Activated CD8-positive, alpha-beta T cell treated with anti-CD3 and anti-CD28 coated beads for 36 hours (primary cell): ENCODE data around the gene ID4. TPM values are rescaled to one million over a fixed set of nuclear protein-coding genes. Genes with fewer than 3 reads are reported as not detected.
"Not testable (repeated sequence)": the region's sequence is repeated elsewhere in the genome, so short reads cannot be mapped to it uniquely, and the experiment has no call there.

Source experiments
- ATAC-seq: fragments of 200-7000 bp; cut with Tn5 transposase; one replicate; pipeline ENCODE4 v1.10.0; 2021; ENCODE audit warnings: mild to moderate bottlenecking, moderate library complexity
- CTCF ChIA-PET: fragments of 350-600 bp; sonication (Branson Sonifier 250); formaldehyde crosslinking; loops from one replicate; lab custom pipeline; 2021; ENCODE audit warnings: antibody characterized with exemption; lab: Charles Lee
- POLR2A ChIA-PET: fragments of 350-600 bp; sonication (Branson Sonifier 250); formaldehyde crosslinking; loops from one replicate; lab custom pipeline; 2021; ENCODE audit warnings: antibody characterized with exemption; lab: Charles Lee
- DNase-seq: peaks from one replicate; pipeline ENCODE4 v3.0.0-alpha.2; 2020
- H3K27ac Mint-ChIP-seq: one replicate; pipeline ENCODE4 v1.8.0; 2021; ENCODE audit warnings: mild to moderate bottlenecking, mixed read lengths
- H3K27me3 Mint-ChIP-seq: one replicate; pipeline ENCODE4 v1.8.0; 2021; ENCODE audit warnings: mixed read lengths
- H3K36me3 Mint-ChIP-seq: one replicate; pipeline ENCODE4 v1.8.0; 2021; ENCODE audit warnings: low read depth, mixed read lengths
- H3K4me1 Mint-ChIP-seq: one replicate; pipeline ENCODE4 v1.8.0; 2021; ENCODE audit warnings: low read depth, mixed read lengths
- H3K4me3 Mint-ChIP-seq: one replicate; pipeline ENCODE4 v1.8.0; 2021; ENCODE audit warnings: mild to moderate bottlenecking, moderate library complexity, mixed read lengths
- H3K9me3 Mint-ChIP-seq: one replicate; pipeline ENCODE4 v1.8.0; 2021; ENCODE audit warnings: mixed read lengths
- intact Hi-C: fragments of 100-400 bp; cut with micrococcal nuclease; formaldehyde crosslinking; loops from one replicate; pipeline ENCODE4 v1.10.0; 2022
- total RNA-seq, 2 experiments: library from RNA; stranded (reverse); gene quantifications; one replicate each; pipeline ENCODE4 v1.2.3, GENCODE V29; 2021
- TF ChIP-seq, protein P1 (sequence below): fragments of 200-600 bp; IDR thresholded peaks from one replicate; pipeline ENCODE4 v1.8.0; 2022; ENCODE audit warnings: antibody characterized with exemption, mild to moderate bottlenecking

Gene ID4
- total RNA-seq, 2 experiments from 2014 or later: not detected

DNA sequence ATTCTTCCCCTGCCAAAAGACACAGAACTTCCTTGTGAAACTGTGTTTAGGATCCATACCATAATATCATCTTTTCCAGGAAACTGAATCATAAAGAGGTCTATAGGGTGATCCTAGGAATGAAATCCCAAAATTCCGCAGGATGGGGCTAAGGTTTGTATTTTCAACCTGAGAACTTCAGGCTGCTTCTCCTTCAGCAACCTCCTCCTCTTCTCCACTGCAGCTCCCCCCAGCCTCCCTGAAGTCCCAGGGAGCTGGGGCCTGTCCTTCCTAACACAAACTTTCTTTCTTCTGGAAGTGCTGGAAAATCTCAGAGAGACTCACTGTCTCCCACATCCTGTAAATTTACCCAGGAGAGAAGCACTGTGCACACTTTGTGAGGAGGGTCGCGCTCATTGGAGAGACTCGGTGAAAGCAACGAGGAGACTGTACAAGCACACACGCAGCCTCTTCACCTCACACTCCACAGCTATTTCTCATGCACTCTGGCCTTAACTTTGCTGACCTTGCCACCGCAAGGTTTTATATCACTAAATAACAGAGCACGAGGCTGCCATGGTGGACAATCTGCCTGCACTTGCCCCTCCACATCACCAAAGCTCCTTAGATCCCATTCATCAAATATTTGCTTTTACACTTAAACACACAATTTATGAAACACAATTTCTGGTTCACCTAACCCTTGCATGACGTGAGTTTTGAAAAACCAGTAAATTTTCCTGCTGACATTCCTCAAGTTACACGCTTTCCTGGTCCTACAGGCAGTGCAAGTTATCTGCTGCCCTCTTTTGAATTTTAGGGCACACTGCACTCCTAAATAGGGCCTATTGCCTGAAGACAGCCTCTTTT lies 14.3 kb downstream of the ID4 start:
- H3K4me3 Mint-ChIP-seq: no peak overlapping the region
- H3K36me3 Mint-ChIP-seq: no peaks in the 10 kb centered on the region
- no peak overlapping the region for H3K27ac Mint-ChIP-seq
- ChIA-PET POLR2A (no interaction called here), CTCF (no interaction called here)
- no peaks in the 10 kb centered on the region for H3K27me3 Mint-ChIP-seq
- H3K9me3 Mint-ChIP-seq: no peaks in the 10 kb centered on the region
- ATAC-seq (no peak), DNase-seq (no peak)
- no peaks in the 10 kb centered on the region for H3K4me1 Mint-ChIP-seq
- TF ChIP-seq, protein P1, sequence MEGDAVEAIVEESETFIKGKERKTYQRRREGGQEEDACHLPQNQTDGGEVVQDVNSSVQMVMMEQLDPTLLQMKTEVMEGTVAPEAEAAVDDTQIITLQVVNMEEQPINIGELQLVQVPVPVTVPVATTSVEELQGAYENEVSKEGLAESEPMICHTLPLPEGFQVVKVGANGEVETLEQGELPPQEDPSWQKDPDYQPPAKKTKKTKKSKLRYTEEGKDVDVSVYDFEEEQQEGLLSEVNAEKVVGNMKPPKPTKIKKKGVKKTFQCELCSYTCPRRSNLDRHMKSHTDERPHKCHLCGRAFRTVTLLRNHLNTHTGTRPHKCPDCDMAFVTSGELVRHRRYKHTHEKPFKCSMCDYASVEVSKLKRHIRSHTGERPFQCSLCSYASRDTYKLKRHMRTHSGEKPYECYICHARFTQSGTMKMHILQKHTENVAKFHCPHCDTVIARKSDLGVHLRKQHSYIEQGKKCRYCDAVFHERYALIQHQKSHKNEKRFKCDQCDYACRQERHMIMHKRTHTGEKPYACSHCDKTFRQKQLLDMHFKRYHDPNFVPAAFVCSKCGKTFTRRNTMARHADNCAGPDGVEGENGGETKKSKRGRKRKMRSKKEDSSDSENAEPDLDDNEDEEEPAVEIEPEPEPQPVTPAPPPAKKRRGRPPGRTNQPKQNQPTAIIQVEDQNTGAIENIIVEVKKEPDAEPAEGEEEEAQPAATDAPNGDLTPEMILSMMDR: peak; percentile 15
- intact Hi-C loops: no loop called here

DNA sequence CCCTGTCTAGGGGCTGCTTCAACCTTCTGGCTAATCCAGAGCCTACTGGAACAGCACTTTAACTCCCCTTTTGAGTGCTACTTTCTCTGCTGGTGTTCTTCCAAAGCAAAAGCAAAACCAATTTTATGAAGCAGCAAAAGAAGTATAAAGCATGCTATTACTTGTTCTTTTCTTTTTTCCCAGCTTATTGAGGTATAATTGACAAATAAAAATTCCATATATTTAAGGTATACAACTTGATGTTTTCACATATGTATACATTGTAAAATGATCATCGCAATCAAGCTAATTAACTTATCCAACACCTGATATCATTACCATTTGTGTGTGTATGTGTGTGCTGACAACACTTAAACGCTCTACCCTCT lies 14.9 kb downstream of the ID4 start:
- Mint-ChIP-seq H3K27me3 (no peaks in the 10 kb centered on the region), H3K4me3 (no peak overlapping the region), H3K4me1 (no peaks in the 10 kb centered on the region), H3K36me3 (no peaks in the 10 kb centered on the region), H3K27ac (no peak overlapping the region), H3K9me3 (no peaks in the 10 kb centered on the region)
- no peak for ATAC-seq
- DNase-seq: no peak
- ChIA-PET POLR2A (no interaction called here), CTCF (no interaction called here)
- intact Hi-C loops: no loop called here
- TF ChIP-seq, protein P1: no peak

DNA sequence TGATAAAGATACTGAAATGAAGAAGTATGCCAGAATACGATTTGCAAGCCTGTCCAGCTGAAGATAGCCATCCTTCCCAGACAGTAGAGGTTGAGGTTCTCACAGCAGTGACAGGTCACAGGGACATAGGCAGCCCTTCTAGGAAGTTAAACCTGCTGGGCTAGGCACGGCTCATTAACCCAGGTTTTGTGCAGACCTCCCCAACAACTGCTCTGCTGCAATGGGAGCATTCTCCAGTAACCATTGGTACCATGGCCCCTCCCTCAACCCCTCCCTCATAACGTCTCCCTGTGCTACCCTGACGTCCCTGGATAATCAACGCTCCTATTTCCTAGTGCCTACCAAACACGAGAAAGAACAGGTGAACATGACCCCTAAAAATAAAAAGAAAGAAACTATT lies 15.8 kb downstream of the ID4 start:
- CTCF ChIA-PET: no interaction called here
- intact Hi-C loops: no loop called here

DNA sequence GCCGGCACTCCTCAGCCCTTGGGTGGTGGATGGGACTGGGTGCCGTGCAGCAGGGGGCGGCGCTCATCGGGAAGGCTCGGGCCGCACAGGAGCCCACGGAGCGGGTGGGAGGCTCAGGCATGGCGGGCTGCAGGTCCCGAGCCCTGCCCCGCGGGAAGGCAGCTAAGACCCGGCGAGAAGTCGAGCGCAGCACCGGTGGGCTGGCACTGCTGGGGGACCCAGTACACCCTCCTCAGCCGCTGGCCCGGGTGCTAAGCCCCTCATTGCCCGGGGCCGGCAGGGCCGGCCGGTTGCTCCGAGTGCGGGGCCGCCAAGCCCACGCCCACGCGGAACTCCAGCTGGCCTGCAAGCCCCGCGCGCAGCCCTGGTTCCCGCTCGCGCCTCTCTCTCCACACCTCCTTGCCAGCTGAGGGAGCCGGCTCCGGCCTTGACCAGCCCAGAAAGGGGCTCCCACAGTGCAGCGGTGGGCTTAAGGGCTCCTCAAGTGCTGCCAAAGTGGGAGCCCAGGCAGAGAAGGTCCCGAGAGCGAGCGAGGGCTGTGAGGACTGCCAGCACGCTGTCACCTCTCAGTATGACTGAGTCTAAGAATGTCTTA lies 17.3 kb downstream of the ID4 start:
- intact Hi-C loops, H3K27ac Mint-ChIP-seq, H3K36me3 Mint-ChIP-seq, H3K27me3 Mint-ChIP-seq, H3K9me3 Mint-ChIP-seq, H3K4me1 Mint-ChIP-seq, ATAC-seq, DNase-seq, POLR2A ChIA-PET, H3K4me3 Mint-ChIP-seq, CTCF ChIA-PET: not testable (repeated sequence)

More for the DNA sequence above, 15.8 kb downstream of the ID4 start:
- TF ChIP-seq, protein P1: no peak
- no peaks in the 10 kb centered on the region for H3K4me1 Mint-ChIP-seq
- no peak overlapping the region for H3K27ac Mint-ChIP-seq
- H3K9me3 Mint-ChIP-seq: no peaks in the 10 kb centered on the region
- no peaks in the 10 kb centered on the region for H3K36me3 Mint-ChIP-seq
- ATAC-seq (no peak), DNase-seq (no peak)
- H3K27me3 Mint-ChIP-seq: no peaks in the 10 kb centered on the region
- POLR2A ChIA-PET: interaction anchor here (0.6 kb wide), 1 partner anchor 643 kb away, joined by 3 read pairs; no protein-coding TSS in a partner anchor
- H3K4me3 Mint-ChIP-seq: no peak overlapping the region

GRCh38 chr6:19855536-19855935 lies 18.4 kb downstream of the ID4 start:
- Mint-ChIP-seq H3K9me3 (no peaks in the 10 kb centered on the region), H3K4me1 (no peaks in the 10 kb centered on the region), H3K27ac (no peak overlapping the region), H3K36me3 (no peaks in the 10 kb centered on the region), H3K4me3 (no peak overlapping the region), H3K27me3 (no peaks in the 10 kb centered on the region)
- ChIA-PET CTCF (no interaction called here), POLR2A (no interaction called here)
- TF ChIP-seq, protein P1: no peak
- intact Hi-C loops: no loop called here
- DNase-seq: no peak
- ATAC-seq: no peak
